ENCODE results near the gene PRKCZ.

DNA sequence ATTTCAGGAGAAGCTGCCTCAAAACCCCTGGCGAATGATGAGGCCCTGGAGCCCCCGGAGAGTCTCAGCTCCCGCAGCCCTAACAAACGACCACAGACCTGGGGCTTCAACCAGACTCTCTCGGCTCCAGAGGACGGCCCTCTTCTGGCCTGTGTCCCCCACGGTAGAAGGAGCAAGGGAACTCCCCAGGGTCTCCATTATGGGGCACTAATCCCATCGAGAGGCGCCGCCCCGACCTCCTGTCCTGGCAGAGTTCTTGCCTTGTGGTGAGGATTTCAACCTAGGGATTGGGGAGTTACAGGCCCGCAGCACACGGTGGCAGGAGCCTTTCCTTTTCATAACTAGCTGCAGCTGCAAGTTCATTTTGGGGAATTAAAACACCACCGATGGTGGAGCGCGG lies 138.1 kb downstream of the PRKCZ start:
- TF ChIP-seq CTCF (IDR thresholded peaks at IDR 0.05; ENCODE audit: insufficient read depth, low read depth, low read length) (no peak), EZH2 (IDR thresholded peaks at IDR 0.05; ENCODE audit: insufficient read depth, low read length) (no peak)

Measured in astrocyte (in vitro differentiated cells and primary cell).